OCI-LY1 (cell line): ENCODE results near the gene MFSD12.

ENCODE experiments used
- EZH2 ChIP-seq: fragments of 200-600 bp; sonication (generic), shearing (Covaris generic); IDR thresholded peaks from 2 replicates; pipeline ENCODE4 v1.8.0; 2017; ENCODE audit warnings: borderline replicate concordance, mixed run types, mild to moderate bottlenecking, antibody characterized with exemption, low read length, moderate library complexity, mixed read lengths
- TF ChIP-seq, protein P1 (sequence below): fragments of 200-600 bp; sonication (generic), shearing (Covaris generic); IDR thresholded peaks from 2 replicates; pipeline ENCODE4 v1.5.1; 2017; ENCODE audit warnings: mild to moderate bottlenecking, antibody characterized with exemption, low read length, moderate library complexity, mixed read lengths

DNA sequence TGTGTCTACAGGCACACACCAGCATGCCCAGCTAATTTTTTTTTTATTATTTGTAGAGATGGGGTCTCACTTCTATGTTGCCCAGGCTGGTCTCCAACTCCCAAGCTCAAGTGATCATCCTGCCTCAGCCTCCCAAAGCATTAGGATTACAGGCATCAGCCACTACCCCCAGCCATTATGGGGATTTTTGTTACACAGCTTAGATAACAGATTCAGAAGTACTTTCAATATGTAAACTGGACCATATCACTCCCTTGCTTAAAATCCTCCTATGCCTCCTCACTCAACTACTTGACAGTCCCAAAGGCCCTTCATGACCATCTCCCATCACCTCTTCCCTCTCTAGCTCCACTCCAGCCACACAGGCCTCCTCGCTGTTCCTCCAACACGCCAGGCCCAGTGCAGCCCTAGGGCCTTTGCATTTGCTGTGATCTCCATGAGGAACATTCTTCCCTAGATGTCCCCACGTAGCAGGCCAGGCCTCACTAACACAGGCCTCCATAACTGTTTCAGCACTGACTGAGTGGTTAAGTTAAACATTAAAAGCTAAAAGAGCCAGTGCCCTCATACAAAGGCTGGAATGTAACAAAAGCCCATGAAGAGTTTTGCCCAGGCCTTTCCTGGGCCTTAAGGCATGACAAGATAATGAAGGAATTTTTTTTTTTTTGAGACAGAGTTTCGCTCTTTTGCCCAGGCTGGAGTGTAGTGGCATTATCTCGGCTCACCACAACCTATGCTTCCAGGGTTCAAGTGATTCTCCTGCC lies 59.4 kb downstream of the MFSD12 start:
- TF ChIP-seq, protein P1, sequence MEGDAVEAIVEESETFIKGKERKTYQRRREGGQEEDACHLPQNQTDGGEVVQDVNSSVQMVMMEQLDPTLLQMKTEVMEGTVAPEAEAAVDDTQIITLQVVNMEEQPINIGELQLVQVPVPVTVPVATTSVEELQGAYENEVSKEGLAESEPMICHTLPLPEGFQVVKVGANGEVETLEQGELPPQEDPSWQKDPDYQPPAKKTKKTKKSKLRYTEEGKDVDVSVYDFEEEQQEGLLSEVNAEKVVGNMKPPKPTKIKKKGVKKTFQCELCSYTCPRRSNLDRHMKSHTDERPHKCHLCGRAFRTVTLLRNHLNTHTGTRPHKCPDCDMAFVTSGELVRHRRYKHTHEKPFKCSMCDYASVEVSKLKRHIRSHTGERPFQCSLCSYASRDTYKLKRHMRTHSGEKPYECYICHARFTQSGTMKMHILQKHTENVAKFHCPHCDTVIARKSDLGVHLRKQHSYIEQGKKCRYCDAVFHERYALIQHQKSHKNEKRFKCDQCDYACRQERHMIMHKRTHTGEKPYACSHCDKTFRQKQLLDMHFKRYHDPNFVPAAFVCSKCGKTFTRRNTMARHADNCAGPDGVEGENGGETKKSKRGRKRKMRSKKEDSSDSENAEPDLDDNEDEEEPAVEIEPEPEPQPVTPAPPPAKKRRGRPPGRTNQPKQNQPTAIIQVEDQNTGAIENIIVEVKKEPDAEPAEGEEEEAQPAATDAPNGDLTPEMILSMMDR, result no peak
- TF ChIP-seq EZH2, result no peak
